ENCODE results near the gene DCUN1D1. TPM values are rescaled to one million over a fixed set of nuclear protein-coding genes. Genes with fewer than 3 reads are reported as not detected.

Gene DCUN1D1
- total and polyA plus RNA-seq, 2 of the 8 experiments (the other 6 are each of a cell fraction or from before 2014, with no cell fraction given), result 6.8 to 70.3 TPM

DNA sequence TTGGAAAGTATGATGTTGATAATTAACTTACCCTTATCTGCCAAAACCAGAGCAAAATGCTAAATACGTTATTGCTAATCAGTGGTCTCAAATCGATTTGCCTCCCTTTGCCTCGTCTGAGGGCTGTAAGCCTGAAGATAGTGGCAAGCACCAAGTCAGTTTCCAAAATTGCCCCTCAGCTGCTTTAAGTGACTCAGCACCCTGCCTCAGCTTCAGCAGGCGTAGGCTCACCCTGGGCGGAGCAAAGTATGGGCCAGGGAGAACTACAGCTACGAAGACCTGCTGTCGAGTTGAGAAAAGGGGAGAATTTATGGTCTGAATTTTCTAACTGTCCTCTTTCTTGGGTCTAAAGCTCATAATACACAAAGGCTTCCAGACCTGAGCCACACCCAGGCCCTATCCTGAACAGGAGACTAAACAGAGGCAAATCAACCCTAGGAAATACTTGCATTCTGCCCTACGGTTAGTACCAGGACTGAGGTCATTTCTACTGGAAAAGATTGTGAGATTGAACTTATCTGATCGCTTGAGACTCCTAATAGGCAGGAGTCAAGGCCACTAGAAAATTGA is 59.7 kb downstream of the DCUN1D1 start:
- Histone ChIP-seq H3K27me3 (replicated peaks in 1 of 4; ENCODE audit: control insufficient read depth in 3 of 4, extremely low read depth in 1 of 4, insufficient read depth in 3 of 4, low read length in 3 of 4) (no peaks in the 10 kb centered on the region), H3K79me2 (ENCODE audit: control insufficient read depth in 1 of 2, insufficient read depth in 2 of 2, low read length in 2 of 2) (no peaks in the 10 kb centered on the region), H3K18ac (ENCODE audit: extremely low read depth, low read length) (no peak overlapping the region), H3K4me2 (ENCODE audit: insufficient read depth in 1 of 2, low read depth in 2 of 2, low read length in 2 of 2) (no peak overlapping the region), H2BK5ac (ENCODE audit: low read depth, low read length) (no peak overlapping the region), H2AK5ac (ENCODE audit: low read depth, low read length) (no peak overlapping the region), H4K8ac (ENCODE audit: extremely low read depth, insufficient read depth, low read length) (no peak overlapping the region), H2BK20ac (ENCODE audit: low read length) (no peak overlapping the region; the same call in 1 of the 2 replicates), H3K36me3 (ENCODE audit: control insufficient read depth in 2 of 4, insufficient read depth in 4 of 4, low read length in 3 of 4) (no peaks in the 10 kb centered on the region), H3K79me1 (ENCODE audit: low read depth, low read length) (no peaks in the 10 kb centered on the region), H3K23me2 (ENCODE audit: low read depth, low read length) (0 out of 2 replicates have a peak, but pooled peaks cover under 1% of the 10 kb centered on the region), H3K9ac (replicated peaks in 1 of 4; ENCODE audit: extremely low read depth in 1 of 4, low read depth in 3 of 4, low read length in 3 of 4) (no peak overlapping the region; a peak in 2 of 7 replicates), H4K20me1 (replicated peaks in 1 of 2; ENCODE audit: control insufficient read depth in 1 of 2, insufficient read depth in 2 of 2, low read length in 2 of 2) (no peaks in the 10 kb centered on the region), H4K91ac (replicated peaks; ENCODE audit: insufficient read length, low read length) (no peak overlapping the region), H3K14ac (ENCODE audit: insufficient read length) (no peak overlapping the region), H3K23ac (ENCODE audit: insufficient read length) (no peak overlapping the region), H2BK120ac (replicated peaks; ENCODE audit: low read depth, low read length) (no peak overlapping the region), H3K4ac (replicated peaks; ENCODE audit: insufficient read length, low read depth, low read length) (no peak overlapping the region), H2AFZ (ENCODE audit: low read length) (0 out of 2 replicates have a peak overlapping the region, but pooled peaks have one; percentile 61), H4K5ac (ENCODE audit: insufficient read length, low read depth, low read length) (no peak overlapping the region), H2BK12ac (ENCODE audit: low read depth, low read length) (no peak overlapping the region), H2BK15ac (ENCODE audit: low read length) (no peak overlapping the region), H3K56ac (replicated peaks; ENCODE audit: insufficient read length, low read depth, low read length) (no peak overlapping the region), H3K9me3 (ENCODE audit: insufficient read depth in 2 of 2, low read depth in 1 of 2, low read length in 1 of 2) (no peaks in the 10 kb centered on the region), H3K4me1 (replicated peaks in 1 of 4; ENCODE audit: control insufficient read depth in 3 of 4, insufficient read depth in 4 of 4, low read length in 3 of 4) (peaks cover 0 to 6% (median 3%) of the 10 kb centered on the region in 4 experiments; a peak in 5 of 7 replicates), H3K27ac (ENCODE audit: low read depth, low read length) (no peak overlapping the region), H3K4me3 (ENCODE audit: extremely low read depth in 1 of 4, insufficient read depth in 2 of 4, low read depth in 3 of 4, low read length in 4 of 4) (no peak overlapping the region)
- WGBS, 2 experiments (ENCODE audit: extremely low coverage in 1 of 2, insufficient coverage in 1 of 2, insufficient read length in 1 of 2, insufficient replicate concordance in 2 of 2, low coverage in 1 of 2, low lambda C conversion rate in 2 of 2, missing lambda C conversion rate in 1 of 2), result 70% methylated on average over 9 of the region's 9 CpGs; no CpG with 5 or more reads in 1 of the 2 experiments
- FAIRE-seq (no peak), DNase-seq (ENCODE audit: low read depth in 1 of 2, low spot score in 2 of 2) (peak; percentile 23 to 54)
- ChIA-PET POLR2A (ENCODE audit: partially characterized antibody) (interaction anchor here (0.6 kb wide), 1 partner anchor 235 kb away, joined by 4 read pairs; no protein-coding TSS in a partner anchor), CTCF (ENCODE audit: partially characterized antibody) (interaction anchor here (1.6 kb wide), 1 partner anchor 210 kb away, joined by 5 read pairs; no protein-coding TSS in a partner anchor)
- TF ChIP-seq MAFK (IDR thresholded peaks at IDR 0.05; ENCODE audit: low read depth, low read length) (peak; percentile 82; the same call in 1 of the 2 replicates), SAP30 (IDR thresholded peaks at IDR 0.05; ENCODE audit: insufficient read depth, insufficient replicate concordance, low read length) (no peak), RFX5 (IDR thresholded peaks at IDR 0.05; ENCODE audit: borderline replicate concordance, low read depth, low read length) (no peak), KDM4A (IDR thresholded peaks at IDR 0.05; ENCODE audit: low read depth, low read length, severe bottlenecking) (no peak), SIRT6 (IDR thresholded peaks at IDR 0.05; ENCODE audit: low read length) (no peak), FOSL1 (IDR thresholded peaks at IDR 0.05; ENCODE audit: insufficient read depth, low read depth, low read length) (no peak), RBBP5 (IDR thresholded peaks at IDR 0.05; ENCODE audit: borderline replicate concordance, low read depth, low read length) (no peak), BACH1 (IDR thresholded peaks at IDR 0.05; ENCODE audit: low read length) (peak; percentile 94), RAD21 (IDR thresholded peaks at IDR 0.05 in 1 of 2, conservative IDR thresholded peaks at IDR 0.05 in 1 of 2; ENCODE audit: low read depth in 2 of 2, low read length in 2 of 2) (0 out of 4 replicates have a peak, but pooled peaks of 1 of the 2 experiments have one; percentile 5)
- TF ChIP-seq, protein P1, sequence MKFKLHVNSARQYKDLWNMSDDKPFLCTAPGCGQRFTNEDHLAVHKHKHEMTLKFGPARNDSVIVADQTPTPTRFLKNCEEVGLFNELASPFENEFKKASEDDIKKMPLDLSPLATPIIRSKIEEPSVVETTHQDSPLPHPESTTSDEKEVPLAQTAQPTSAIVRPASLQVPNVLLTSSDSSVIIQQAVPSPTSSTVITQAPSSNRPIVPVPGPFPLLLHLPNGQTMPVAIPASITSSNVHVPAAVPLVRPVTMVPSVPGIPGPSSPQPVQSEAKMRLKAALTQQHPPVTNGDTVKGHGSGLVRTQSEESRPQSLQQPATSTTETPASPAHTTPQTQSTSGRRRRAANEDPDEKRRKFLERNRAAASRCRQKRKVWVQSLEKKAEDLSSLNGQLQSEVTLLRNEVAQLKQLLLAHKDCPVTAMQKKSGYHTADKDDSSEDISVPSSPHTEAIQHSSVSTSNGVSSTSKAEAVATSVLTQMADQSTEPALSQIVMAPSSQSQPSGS (IDR thresholded peaks at IDR 0.05; ENCODE audit: low read length), result no peak
